HG03565 (cell line): Measurements from ENCODE around the gene SCGB1C2.
"Not testable (repeated sequence)": the region's sequence is repeated elsewhere in the genome, so short reads cannot be mapped to it uniquely, and the experiment has no call there.

Source experiments
- ATAC-seq: cut with Tn5 transposase; IDR thresholded peaks from one replicate; pipeline ENCODE4 v1.9.1; 2021; ENCODE audit warnings: mild to moderate bottlenecking, moderate library complexity; ENCODE audit not compliant: unreplicated experiment

Gene SCGB1C2

DNA sequence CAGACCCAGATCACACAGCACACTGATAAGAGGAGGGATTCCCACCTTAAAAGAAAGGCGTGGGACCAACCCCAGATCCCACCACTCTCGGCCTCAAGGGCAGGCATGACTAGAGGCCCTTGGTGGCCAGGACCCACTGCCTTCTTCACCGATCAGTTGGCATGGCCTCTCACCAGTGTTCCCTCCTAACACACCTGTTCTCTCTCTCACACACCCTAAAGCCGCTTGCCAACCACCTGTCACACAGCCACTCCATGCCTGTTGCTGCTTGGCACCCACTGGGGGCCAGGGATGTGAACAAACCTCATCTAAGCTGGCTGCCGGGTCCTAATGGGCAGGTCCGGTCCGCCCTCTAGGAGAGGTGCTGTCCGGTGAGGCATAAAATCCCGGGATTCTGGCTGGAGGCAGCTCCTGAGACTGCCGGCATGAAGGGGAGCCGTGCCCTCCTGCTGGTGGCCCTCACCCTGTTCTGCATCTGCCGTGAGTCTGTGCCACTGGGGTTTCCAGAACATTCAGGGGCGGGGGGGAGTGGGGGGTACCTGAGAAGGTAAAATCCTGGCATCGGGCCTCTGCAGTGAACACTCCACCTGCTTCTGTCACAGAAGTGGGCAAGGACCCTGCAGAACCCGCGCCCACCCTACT, at the start of gene SCGB1C2:
Gene SCGB1C2, plus strand, starts transcription at position 404 of the 642 bp plus-strand sequence. Its CDS starts 22 bp downstream, at position 426.
- not testable (repeated sequence) for ATAC-seq

DNA sequence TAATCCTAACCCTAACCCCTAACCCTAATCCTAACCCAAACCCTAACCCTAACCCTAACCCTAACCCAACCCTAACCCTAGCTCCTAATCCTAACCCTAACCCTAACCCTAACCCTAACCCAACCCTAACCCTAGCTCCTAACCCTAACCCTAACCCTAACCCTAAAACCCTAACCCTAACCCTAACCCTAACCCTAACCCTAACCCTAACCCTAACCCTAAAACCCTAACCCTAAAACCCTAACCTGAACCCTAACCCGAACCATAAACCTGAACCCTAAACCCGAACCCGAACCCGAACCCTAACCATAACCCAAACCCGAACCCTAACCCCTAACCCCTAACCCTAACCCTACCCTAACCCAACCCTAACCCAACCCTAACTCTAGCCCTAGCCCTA, 24.3 kb upstream of the SCGB1C2 start:
- not testable (repeated sequence) for ATAC-seq

DNA sequence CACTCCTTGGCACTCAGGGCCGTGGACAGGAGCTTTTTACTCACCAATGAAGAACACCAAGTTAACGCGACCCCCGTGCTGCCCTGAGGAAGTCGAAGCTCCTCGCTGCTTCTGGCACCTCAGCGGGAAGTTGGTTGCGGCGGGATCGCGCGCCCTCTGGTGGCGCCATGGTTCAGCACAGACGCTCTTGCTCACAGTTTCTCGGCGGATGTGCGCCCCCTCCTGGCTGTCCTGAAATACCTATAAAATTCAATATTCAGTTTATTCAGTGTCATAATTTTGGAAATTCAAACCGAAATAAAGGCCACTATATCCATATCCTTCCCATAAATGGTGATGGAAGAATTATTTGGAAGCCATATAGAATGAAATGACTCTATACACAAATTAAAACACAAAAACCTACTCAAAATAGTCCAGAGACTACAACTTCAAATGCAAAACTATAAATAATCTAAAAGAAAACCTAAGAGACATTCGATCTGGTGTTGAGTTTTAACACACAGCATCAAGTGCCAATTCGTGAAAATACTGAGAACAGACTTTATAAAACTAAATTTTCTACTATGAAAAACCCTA, 18.9 kb upstream of the SCGB1C2 start:
- not testable (repeated sequence) for ATAC-seq

DNA sequence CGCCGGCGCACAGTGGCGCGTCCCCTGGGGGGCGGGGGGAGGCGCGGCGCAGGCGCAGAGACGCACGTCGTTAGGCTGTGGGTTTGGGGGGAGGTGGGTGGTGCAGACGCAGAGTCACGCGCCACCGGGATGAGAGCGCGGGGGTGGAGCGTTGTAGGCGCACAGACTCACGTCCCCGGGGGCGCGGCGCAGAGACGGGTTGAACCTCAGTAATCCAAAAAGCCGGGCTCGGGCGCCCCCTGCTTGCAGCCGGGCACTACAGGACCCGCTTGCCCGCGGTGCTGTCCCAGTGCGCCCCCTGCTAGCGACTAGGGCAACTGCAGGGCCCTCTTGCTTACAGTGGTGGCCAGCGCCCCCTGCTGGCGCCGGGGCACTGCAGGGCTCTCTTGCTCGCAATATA, 3.4 kb upstream of the SCGB1C2 start:
- ATAC-seq = not testable (repeated sequence)

DNA sequence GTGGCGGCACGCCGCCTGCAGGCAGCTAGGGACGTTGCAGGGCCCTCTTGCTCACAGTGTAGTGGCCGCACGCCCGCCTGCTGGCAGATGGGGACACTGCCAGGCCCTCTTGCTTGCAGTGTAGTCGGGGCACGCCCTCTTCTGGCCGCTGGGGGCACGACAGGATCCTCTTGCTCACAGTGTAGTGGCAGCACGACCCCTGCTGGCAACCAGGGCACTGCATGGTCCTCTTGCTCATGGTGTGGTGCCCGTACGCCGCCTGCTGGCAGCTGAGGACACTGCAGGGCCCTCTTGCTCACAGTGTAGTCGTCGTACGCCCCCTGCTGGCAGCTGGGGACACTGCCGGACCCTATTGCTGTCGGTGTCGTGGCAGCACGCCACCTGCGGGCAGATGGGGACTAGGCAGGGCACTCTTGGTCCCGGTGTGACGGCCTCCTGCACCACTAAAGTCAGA, 3.0 kb upstream of the SCGB1C2 start:
- peak; percentile 73 for ATAC-seq

DNA sequence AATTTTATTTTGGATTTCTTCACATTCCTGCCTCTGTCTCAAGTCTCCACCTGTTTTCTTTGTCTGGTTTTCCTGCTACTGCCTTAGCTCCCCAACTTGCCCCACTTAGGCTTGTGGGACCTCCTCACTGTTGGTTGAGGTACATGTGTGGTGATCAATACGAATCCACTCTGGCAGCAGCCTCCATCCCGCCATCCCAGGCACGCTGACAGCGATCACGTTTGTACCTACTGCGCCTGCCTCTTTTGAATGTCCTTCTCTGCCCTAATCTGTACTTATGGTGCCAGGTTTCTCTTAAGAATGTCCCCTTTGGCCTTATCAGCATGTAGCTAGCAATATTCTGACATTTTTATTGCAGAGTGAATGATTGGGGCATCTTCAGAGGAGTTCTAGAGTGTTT, 2.3 kb upstream of the SCGB1C2 start:
- not testable (repeated sequence) for ATAC-seq

DNA sequence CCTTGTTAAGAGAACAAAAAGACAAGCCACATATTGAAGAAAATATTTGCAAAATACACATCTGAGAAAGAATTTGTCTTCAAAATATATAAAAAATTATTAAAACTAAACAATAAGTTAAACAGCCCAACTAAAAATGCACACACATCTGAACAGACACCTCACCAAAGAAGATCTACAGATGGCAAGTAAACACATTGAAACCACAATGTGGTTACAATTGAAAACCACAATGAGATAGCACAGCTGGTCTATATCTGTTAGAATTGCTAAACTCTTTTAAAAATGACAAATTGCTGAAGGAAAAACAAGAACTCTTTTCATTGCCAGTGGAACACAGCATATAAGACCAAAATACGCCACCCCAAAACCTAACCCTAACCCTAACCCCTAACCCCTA, 1.5 kb upstream of the SCGB1C2 start:
- ATAC-seq = not testable (repeated sequence)

DNA sequence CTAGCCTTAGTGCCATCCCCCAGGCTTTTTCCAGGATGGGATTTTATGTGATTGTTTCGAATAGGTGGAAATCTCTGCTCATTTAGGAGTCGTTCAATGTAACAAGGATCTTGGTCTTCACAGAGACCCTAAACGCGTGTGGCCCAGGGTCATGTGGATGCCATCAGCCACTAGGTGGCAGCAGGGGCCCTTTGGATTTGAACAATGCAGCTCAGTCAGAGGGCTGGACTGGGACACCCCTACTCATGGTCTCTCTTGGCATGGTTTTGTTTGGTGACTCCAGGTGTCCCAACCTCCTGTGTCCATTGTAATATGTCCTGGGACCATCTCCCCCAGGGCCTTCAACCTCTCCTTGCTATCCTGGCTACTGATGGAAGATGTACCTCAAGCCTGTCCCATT, 838 bp upstream of the SCGB1C2 start:
- peak; percentile 37 for ATAC-seq

DNA sequence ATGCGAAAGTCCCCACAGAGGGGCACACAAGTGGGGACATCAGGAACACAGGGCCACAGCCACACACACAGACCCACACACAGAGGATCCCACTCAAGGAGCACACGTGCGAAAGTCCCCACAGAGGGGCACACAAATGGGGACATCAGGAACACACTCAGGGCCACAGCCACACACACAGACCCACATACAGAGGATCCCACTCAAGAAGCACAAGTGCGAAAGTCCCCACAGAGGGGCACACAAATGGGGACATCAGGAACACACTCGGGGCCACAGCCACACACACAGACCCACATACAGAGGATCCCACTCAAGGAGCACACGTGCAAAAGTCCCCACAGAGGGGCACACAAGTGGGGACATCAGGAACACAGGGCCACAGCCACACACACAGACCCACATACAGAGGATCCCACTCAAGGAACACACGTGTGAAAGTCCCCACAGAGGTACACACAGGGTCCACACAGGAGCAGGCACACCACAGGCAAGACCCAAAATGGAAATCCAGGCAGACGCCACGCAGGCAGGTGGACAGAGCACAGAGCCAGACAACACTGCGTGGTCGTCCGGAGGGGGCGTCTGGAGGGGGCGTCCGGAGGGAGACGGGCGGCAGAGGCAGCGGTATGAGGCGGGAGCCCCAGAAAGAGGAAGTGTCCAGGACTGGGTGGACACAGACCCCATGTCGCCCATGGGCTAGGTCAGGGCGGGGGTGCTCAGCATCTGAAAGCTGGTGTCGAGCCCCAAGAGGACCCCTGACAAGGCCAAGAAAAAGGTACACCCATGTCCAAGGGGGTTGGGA, 2.2 kb downstream of the SCGB1C2 start:
- ATAC-seq = not testable (repeated sequence)

DNA sequence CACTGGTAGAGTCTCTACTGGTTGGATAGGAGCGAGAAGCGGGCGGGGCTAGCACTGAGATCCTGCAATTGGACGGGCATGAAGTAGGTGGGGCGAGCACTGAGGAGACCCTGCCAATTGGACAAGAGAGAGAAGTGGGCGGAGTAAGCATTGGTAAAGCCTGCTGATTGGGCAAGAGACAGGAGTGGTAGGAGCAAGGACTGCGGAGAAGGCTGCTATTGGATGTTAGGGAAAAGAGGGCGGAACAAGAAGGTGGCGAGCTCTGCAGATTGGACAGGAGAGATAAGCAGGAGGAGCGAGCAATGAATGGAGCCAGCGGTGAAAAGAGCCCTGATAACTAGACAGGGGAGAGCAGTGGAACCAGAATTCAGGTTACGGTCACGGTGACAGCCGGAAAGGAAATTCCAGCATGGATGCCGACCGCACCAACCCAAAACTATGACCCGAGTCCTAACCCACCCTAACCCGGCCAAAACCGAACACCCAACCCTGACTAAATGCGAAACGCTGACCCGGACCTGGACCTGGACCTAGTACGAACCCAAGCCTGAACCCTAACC, 4.8 kb downstream of the SCGB1C2 start:
- no peak for ATAC-seq

DNA sequence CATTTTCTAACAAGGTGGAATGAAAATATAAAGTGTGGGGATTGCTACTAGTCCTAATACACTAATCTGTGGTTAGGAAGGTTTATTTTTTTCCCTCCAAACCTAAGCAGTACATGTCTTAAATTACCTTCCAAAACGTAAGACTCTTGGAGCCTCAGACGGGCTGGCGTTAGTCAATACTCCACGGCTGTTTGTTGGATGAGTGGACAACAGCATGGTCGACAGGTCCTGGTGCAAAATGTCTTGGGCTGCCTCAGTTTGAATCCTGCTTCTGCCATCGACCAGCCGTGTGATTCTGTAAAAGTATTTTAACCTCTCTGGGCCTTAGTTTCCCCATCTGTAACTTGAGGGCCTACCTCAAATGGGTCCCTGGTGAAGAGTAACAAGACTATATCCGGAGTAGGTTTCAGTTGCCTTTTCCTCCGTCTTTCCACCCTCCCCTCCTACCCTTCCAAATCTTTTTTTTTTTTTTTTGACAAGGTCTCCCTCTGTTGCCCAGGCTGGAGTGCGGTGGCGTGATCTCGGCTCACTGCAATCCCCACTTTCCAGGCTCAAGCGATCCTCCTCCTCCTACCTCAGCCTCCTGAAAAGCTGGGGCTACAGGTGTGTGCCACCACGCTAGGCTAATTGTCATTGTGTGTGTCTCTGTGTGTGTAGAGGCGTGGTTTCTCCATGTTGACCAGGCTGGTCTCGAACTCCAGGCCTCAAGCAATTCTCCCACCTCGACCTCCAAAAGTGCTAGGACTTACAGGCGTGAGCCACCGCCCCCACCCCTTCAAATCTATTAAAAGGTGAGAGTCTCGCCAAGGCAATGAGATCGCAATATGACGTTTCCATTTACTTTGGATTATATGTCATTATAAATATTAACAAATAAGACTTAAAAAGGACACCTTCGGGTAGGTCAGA, 5.8 kb downstream of the SCGB1C2 start:
- ATAC-seq = no peak

DNA sequence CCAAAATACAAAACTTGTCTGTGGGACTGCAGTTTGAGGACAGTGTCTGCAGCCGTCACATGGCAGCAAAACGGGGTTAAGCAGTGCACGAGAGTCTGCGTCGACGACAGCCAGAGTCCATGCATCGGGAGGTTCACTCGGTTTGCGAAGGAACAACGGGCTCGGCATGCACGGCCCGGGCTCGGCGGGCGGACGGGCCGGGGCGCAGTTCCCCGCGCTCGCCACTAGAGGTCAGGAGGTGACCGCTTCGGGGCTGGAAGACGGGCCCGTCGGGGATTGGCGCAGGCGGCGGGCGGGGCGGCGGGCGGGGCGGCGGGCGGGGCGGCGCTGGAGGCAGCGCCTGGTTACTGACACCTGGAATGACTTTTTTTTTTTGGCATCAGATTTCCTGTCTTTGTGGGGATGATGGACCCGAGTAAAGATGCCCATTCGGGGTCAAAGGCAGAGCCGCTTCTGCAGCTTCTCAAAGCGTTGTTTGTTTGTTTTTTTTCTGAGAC, 6.5 kb downstream of the SCGB1C2 start:
- no peak for ATAC-seq

DNA sequence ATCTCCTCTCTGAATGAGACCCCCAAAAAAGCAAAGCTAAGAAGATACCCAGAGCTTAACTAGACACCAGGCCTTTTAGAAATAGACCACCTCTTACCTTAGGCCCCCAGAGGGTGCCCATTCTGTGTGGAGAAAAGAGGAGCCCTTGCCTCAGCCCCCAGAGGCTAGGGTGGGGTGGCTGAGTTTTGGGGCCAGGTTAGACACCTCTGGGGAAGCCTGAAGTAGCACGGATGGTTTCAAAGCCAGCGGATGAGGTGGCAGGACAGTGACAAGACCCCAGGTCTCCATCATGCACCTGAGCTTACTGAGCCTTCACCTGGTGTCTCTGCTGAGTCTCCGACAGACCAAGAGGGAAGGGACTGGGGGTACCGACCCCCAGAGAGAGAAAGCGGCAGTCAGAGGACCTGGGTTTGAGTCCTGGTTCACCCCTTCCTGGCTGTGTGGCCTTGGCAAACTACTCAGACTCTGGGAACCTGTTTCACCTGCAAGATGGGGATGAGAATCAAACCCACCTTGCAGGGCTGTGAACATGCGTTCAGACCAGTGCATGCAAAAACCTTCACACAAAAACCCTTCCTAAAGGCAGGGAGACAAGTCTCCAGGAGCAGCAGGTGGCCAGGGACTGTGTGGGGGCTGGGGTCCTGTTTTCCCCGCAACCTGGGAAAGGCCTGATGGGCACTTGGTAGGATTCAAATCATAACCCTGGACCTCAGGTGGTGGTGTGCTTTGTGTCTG, 7.7 kb downstream of the SCGB1C2 start:
- ATAC-seq = no peak

DNA sequence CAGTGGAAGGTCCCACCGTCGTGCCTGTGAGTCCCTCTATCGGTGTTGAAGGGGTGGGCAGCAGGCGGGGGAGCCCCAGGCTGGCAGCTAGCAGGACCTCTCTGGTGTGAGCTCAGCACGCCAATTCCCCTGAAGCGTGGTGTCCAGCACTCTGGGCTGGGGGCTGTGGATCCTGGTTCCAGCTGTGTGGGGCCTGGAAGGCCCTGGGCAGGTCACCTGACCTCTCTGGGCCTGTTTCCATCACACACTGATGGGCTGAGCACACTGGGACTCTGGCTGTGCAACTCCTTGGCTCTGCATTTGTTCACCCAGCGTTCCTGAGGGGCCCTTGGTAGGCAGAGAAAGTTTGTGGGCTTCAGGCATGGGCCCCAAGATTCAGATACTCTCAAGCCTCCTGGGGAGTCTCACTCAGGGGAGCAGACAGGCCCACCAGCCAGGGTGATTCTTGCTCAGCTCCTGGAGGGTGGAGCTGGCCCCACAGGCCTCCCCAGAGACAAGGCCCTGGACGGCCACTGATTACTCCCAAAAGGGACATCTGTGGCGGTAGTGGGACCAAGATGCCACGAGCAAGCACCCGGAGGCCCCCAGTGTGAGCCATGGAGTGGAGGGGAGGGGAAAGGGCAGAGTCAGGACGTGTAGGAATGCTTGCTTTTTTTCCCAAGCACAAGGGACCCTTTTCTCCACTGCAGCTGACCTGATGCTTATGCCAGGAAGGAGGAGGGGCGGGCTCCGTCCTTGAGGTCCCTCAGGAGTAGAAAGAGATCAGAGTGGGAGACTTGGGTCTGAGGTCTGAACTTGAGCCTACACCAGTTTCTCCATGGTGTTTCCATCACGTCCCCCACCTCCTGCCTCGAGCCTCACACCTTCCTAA, 8.5 kb downstream of the SCGB1C2 start:
- ATAC-seq = no peak

DNA sequence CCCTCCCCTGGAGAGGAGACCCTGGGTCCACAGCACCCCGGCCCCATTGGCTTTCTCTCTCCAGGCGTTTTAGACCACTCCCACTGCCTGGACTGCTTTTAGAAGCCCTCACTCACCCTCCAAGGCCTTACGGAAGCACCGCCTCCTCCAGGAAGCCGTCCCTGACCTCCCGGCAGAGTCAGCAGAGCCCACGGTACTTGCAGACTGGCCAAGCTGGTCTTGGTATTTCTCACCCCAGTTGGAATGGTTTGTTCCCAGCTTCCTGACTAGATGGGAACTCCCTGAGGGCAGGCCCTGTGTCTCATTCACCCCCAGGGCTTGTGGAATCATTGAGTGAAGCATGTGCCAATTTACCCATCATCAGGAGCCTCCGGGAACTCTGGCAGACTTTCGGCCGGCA, 9.2 kb downstream of the SCGB1C2 start:
- no peak for ATAC-seq

DNA sequence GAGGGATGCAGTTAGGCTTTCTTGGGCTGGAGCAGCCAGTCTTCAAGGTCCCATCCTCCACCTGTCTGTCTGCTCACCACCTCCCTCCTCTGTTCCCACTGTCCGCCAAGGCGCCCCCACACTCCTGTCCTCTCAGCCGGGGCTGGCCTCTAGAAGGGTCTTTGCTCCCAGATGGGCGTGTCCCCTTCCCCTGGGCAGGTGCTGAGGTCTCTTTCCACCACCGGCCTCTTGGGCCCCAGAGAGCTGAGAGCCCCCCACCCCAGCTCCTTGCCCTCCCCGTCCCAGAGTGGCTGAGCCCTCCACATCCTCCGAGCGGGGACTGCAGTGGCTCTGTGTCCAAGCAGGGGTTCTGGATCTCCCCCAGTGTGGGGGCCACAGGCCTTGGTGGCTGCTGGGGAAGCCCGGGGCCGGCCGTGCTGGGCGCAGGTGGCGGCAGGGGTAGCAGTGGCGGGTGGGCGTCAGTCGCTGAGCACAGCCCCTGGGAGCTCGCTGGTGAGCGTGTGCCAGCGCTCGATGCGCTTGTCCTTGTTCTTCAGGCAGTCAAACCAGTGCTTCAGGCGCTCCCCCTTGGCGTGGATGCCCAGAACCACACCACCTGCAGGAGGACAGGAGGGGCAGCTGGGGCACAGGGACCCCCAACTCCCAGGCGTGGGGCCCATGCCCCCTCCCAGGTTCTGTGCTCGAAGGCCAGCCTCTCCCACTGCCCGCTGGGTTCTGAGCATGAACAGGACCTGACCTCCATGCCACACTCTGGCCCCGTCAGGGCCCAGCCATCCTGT, 9.8 kb downstream of the SCGB1C2 start:
- no peak for ATAC-seq

DNA sequence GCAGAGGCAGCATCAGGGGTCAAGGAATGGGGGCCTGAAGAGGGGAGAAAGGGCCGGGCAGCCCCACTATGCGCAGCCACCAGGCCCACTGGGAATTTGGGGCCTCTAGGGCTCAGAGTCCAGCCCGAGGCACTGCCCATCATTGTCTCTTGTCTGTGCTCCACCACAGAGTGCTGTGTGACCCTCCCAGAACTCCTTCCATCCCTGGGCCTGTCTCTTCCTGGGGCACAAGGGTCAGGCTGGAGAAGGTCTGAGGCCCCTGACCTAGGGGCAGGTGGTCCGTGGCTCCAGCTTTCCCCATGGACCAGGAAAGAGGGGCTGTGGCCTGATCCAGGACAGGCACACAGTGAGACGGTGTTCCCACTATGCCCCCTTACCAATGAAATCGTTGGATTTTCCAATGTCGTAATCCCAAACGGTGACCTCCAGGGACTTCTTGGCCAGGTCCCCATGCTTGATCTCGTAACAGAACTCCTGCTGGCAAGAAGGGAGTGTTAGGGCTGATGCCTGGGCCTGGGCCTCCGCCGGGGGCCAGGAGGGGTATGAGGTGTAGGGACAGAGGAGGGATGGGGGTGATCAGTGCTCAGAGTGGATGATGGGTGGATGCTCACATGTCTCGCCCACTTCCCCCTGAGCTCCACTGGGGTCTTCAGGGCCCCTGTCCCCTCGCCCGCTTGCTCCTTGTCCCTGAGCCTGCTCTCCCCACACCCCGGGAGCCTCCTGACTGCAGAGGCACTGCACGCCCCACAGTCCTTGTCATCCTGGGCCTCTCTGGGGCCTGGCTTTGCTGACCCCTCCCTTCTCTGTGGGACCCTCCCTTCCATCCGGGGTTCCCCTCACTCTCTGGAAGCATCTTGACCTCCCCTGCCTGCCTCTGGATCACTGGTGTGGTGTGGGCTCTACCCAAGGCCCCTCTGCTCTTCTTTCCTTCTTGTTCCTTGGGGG, 10.7 kb downstream of the SCGB1C2 start:
- no peak for ATAC-seq
